Smooth muscle cell (in vitro differentiated cells): ENCODE measurements around the gene RBFOX2. TPM values are rescaled to one million over a fixed set of nuclear protein-coding genes. Genes with fewer than 3 reads are reported as not detected.
"Not testable (repeated sequence)": the region's sequence is repeated elsewhere in the genome, so short reads cannot be mapped to it uniquely, and the experiment has no call there.

Experiments used
- DNase-seq: peaks from one replicate; lab custom pipeline; 2025; ENCODE audit not compliant: unreplicated experiment; lab: John Stamatoyannopoulos, UW
- H2AFZ ChIP-seq: fragments of 200-600 bp; sonication (generic); 2 replicates; pipeline ENCODE4 v1.6.0; 2016; ENCODE audit warnings: antibody characterized with exemption, low read depth, mild to moderate bottlenecking
- H3F3A ChIP-seq: fragments of 200-600 bp; sonication (generic); 2 replicates; pipeline ENCODE4 v1.6.0; 2017; ENCODE audit warnings: antibody characterized with exemption, low read depth
- H3K27ac ChIP-seq: fragments of 200-600 bp; sonication (generic); 2 replicates; pipeline ENCODE4 v1.5.1; 2016; ENCODE audit warnings: low read depth, mild to moderate bottlenecking
- H3K27me3 ChIP-seq: fragments of 200-600 bp; sonication (generic); 2 replicates; pipeline ENCODE4 v1.6.1; 2016; ENCODE audit warnings: low read depth, mild to moderate bottlenecking
- H3K36me3 ChIP-seq: fragments of 200-600 bp; sonication (generic); 2 replicates; pipeline ENCODE4 v1.5.1; 2016; ENCODE audit warnings: low read depth
- H3K4me1 ChIP-seq: fragments of 200-600 bp; sonication (generic); 2 replicates; pipeline ENCODE4 v1.5.1; 2016; ENCODE audit warnings: low read depth
- H3K4me2 ChIP-seq: fragments of 200-600 bp; sonication (generic); 2 replicates; pipeline ENCODE4 v1.6.0; 2016; ENCODE audit warnings: mild to moderate bottlenecking
- H3K4me3 ChIP-seq: fragments of 200-600 bp; sonication (generic); 2 replicates; pipeline ENCODE4 v1.5.1; 2016; ENCODE audit warnings: mild to moderate bottlenecking
- H3K79me2 ChIP-seq: fragments of 200-600 bp; sonication (generic); 2 replicates; pipeline ENCODE4 v1.6.0; 2016; ENCODE audit warnings: low read depth, mild to moderate bottlenecking
- H3K9ac ChIP-seq: fragments of 200-600 bp; sonication (generic); 2 replicates; pipeline ENCODE4 v1.6.0; 2016; ENCODE audit warnings: low read depth
- H3K9me3 ChIP-seq: fragments of 200-600 bp; sonication (generic); replicated peaks from 2 replicates; pipeline ENCODE4 v1.5.1; 2016; ENCODE audit warnings: low read depth
- H4K20me1 ChIP-seq: fragments of 200-600 bp; sonication (generic); 2 replicates; pipeline ENCODE4 v1.6.0; 2016; ENCODE audit warnings: low read depth
- CTCF ChIP-seq: fragments of 200-600 bp; sonication (generic); IDR thresholded peaks from 2 replicates; pipeline ENCODE4 v1.5.1; 2017; ENCODE audit warnings: borderline replicate concordance, mild to moderate bottlenecking, antibody characterized with exemption; ENCODE audit not compliant: insufficient read depth, poor library complexity, severe bottlenecking
- WGBS: methylation state at CpG from one replicate; pipeline ENCODE4 v1.1.7; 2016; ENCODE audit warnings: low lambda C conversion rate; 5-methylcytosine and 5-hydroxymethylcytosine counted together
- polyA plus RNA-seq: library from polyadenylated mRNA; unstranded; fragments of >200 nt; fragmentation: Nextera tagmentation; extraction: Ambion mirVana; gene quantifications from 2 replicates; pipeline ENCODE4 v1.2.1, GENCODE V29; 2016
- total RNA-seq: library from RNA; depleted of rRNA; stranded (reverse); fragments of >200 nt; gene quantifications from 2 replicates; pipeline ENCODE4 v1.2.3, GENCODE V29; 2014

RBFOX2 gene
- total and polyA plus RNA-seq, 2 experiments from 2014 or later = 128 to 144 TPM

- H4K20me1 ChIP-seq = peaks cover 96% of the 10 kb centered on the region
- no peak overlapping the region for H3K9ac ChIP-seq
- no peaks in the 10 kb centered on the region for H3K4me1 ChIP-seq
- H2AFZ ChIP-seq = no peak overlapping the region
- DNase-seq = no peak
- H3K4me3 ChIP-seq = no peak overlapping the region
- whole genome bisulfite sequencing = 97% methylated on average over 9 of the region's 9 CpGs
- TF ChIP-seq CTCF = no peak
- no peaks in the 10 kb centered on the region for H3K27me3 ChIP-seq
- peaks cover 93% of the 10 kb centered on the region for H3K79me2 ChIP-seq
- H3K4me2 ChIP-seq = no peak overlapping the region
- no peak overlapping the region for H3K27ac ChIP-seq
- H3K36me3 ChIP-seq = peaks cover 5% of the 10 kb centered on the region
- no peaks in the 10 kb centered on the region for H3F3A ChIP-seq
- H3K9me3 ChIP-seq = no peaks in the 10 kb centered on the region
Observed at GRCh38 chr22:35809816-35810215, 218.8 kb downstream of the RBFOX2 start.

DNA sequence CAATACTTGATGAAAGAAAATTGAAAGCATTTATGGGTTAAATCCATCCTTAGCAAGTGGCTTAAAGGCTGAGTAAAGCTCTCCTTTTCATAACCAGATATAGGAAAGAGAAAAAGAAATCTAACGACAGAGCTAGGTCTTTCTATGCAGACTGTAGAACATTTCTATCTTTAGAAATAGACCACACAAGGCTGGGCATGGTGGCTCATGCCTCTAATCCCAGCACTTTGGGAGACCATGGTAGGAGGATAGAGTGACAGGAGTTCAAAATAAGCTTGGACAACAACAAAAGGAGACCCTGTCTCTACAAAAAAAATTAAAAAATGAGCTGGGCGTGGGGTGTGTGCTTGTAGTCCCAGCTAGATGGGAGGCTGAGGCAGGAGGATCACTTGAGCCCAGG, 220.2 kb downstream of the RBFOX2 start:
- no peaks in the 10 kb centered on the region for H3K27me3 ChIP-seq
- no peaks in the 10 kb centered on the region for H3K4me1 ChIP-seq
- no peak overlapping the region for H3K9ac ChIP-seq
- no peak overlapping the region for H2AFZ ChIP-seq
- 81% methylated on average over 2 of the region's 2 CpGs for WGBS
- peaks cover 96% of the 10 kb centered on the region for H4K20me1 ChIP-seq
- H3K79me2 ChIP-seq = peaks cover 95% of the 10 kb centered on the region
- H3K4me2 ChIP-seq = no peak overlapping the region
- no peak overlapping the region for H3K27ac ChIP-seq
- no peak for TF ChIP-seq CTCF
- H3K4me3 ChIP-seq = no peak overlapping the region
- no peak for DNase-seq
- peaks cover 5% of the 10 kb centered on the region for H3K36me3 ChIP-seq
- no peaks in the 10 kb centered on the region for H3F3A ChIP-seq
- H3K9me3 ChIP-seq = no peaks in the 10 kb centered on the region

DNA sequence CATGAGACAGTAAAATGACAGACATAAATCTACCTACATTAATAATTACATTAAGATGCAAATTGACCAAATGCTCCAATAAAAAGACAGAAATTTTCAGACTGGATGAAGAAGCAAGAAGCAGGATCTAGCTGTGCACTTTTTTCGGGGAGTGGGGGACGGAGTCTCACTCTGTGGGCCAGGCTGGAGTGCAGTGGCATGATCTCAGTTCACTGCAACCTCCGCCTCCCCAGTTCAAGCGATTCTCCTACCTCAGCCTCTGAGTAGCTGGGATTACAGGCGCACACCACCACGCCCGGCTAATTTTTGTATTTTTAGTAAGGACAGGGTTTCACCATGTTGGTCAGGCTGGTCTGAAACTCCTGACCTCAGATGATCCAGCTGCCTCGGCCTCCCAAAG, 222.0 kb downstream of the RBFOX2 start:
- not testable (repeated sequence) for H3K27ac ChIP-seq, H3K27me3 ChIP-seq, H3K36me3 ChIP-seq, H3K4me2 ChIP-seq, H3K4me3 ChIP-seq, H3F3A ChIP-seq, H3K9me3 ChIP-seq, DNase-seq, H3K4me1 ChIP-seq, H2AFZ ChIP-seq, H3K9ac ChIP-seq
- Histone ChIP-seq H3K79me2 (peaks cover 96% of the 10 kb centered on the region), H4K20me1 (peaks cover 96% of the 10 kb centered on the region)
- WGBS = 98% methylated on average over 8 of the region's 8 CpGs

GRCh38 chr22:35805466-35805865, 223.2 kb downstream of the RBFOX2 start:
- Histone ChIP-seq H3K4me1 (no peaks in the 10 kb centered on the region), H3K79me2 (peaks cover 96% of the 10 kb centered on the region), H4K20me1 (peaks cover 96% of the 10 kb centered on the region), H3K27me3 (no peaks in the 10 kb centered on the region), H3K9me3 (no peaks in the 10 kb centered on the region), H3F3A (no peaks in the 10 kb centered on the region), H3K27ac (no peak overlapping the region), H2AFZ (no peak overlapping the region), H3K9ac (no peak overlapping the region), H3K4me2 (no peak overlapping the region), H3K36me3 (peaks cover 5% of the 10 kb centered on the region), H3K4me3 (no peak overlapping the region)
- no peak for TF ChIP-seq CTCF
- 85% methylated on average over 2 of the region's 2 CpGs for WGBS
- DNase-seq = no peak
